ENCODE data around the gene NDN. TPM values are rescaled to one million over a fixed set of nuclear protein-coding genes. Genes with fewer than 3 reads are reported as not detected.

NDN gene
- total RNA-seq, 1 donor from 2014 or later = 35.5 TPM

- DNase-seq = no peak
- no peak for ATAC-seq
- intact Hi-C loops (cut with micrococcal nuclease) = loop anchor here (10.0 kb wide), 1 partner anchor 209 kb away; no protein-coding TSS in a partner anchor
Observed at GRCh38 chr15:23645371-23646164, 41.5 kb downstream of the NDN start.

GRCh38 chr15:23644829-23645228 is 42.3 kb downstream of the NDN start:
- no peak for DNase-seq
- ATAC-seq = no peak
- intact Hi-C loops (cut with micrococcal nuclease) = loop anchor here (10.0 kb wide), 1 partner anchor 210 kb away; no protein-coding TSS in a partner anchor

DNA sequence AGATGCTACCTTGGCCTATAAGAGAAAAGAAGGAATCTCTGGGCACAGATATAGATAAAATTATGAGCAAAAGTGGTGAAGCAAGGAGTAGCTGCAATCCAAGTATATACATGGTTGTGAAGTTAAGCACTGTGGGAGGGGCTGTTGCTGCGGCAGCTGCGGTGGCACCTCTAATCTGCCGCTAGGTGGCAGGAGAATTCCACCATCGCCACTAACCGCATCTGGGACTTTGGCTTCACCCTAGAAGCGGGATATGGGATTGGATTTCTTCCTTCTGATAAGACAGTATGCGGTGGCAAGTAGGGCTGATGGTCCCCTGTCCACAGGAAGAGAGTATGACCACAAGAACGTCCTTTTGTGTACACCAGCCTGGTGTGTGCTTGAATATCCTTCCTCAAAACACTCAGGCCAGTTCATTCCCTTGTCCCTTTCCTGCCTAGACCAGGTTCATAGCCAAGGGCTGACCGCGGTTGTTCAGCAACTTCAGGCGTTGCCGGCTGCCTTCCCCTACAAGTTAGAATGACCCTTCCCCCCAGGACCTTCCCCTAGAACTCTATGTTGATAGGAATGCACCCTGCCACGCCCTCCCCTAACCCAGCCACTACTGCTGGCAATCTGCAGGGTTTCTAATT is 44.6 kb downstream of the NDN start:
- intact Hi-C loops (cut with micrococcal nuclease) = loop anchor here (10.0 kb wide), 1 partner anchor 212 kb away; no protein-coding TSS in a partner anchor
- DNase-seq = peak; percentile 45
- peak; percentile 77 for ATAC-seq

Other genes with a start within 250 kb of the NDN start
- gene GOLGA6L2, start 240.1 kb downstream of the NDN start, total RNA-seq = not detected
- gene MKRN3, start 121.6 kb downstream of the NDN start, total RNA-seq = 0.72 TPM
- 0.05 TPM for gene MAGEL2, start 39.4 kb downstream of the NDN start, total RNA-seq